Smooth muscle cell (in vitro differentiated cells): Measurements from ENCODE around the gene GABRA4. TPM values are rescaled to one million over a fixed set of nuclear protein-coding genes. Genes with fewer than 3 reads are reported as not detected.

Experiments
- DNase-seq: peaks from one replicate; lab custom pipeline; 2025; ENCODE audit not compliant: unreplicated experiment; lab: John Stamatoyannopoulos, UW
- H2AFZ ChIP-seq: fragments of 200-600 bp; sonication (generic); 2 replicates; pipeline ENCODE4 v1.6.0; 2016; ENCODE audit warnings: antibody characterized with exemption, low read depth, mild to moderate bottlenecking
- H3F3A ChIP-seq: fragments of 200-600 bp; sonication (generic); 2 replicates; pipeline ENCODE4 v1.6.0; 2017; ENCODE audit warnings: antibody characterized with exemption, low read depth
- H3K27ac ChIP-seq: fragments of 200-600 bp; sonication (generic); 2 replicates; pipeline ENCODE4 v1.5.1; 2016; ENCODE audit warnings: low read depth, mild to moderate bottlenecking
- H3K27me3 ChIP-seq: fragments of 200-600 bp; sonication (generic); 2 replicates; pipeline ENCODE4 v1.6.1; 2016; ENCODE audit warnings: low read depth, mild to moderate bottlenecking
- H3K36me3 ChIP-seq: fragments of 200-600 bp; sonication (generic); 2 replicates; pipeline ENCODE4 v1.5.1; 2016; ENCODE audit warnings: low read depth
- H3K4me1 ChIP-seq: fragments of 200-600 bp; sonication (generic); 2 replicates; pipeline ENCODE4 v1.5.1; 2016; ENCODE audit warnings: low read depth
- H3K4me2 ChIP-seq: fragments of 200-600 bp; sonication (generic); 2 replicates; pipeline ENCODE4 v1.6.0; 2016; ENCODE audit warnings: mild to moderate bottlenecking
- H3K4me3 ChIP-seq: fragments of 200-600 bp; sonication (generic); 2 replicates; pipeline ENCODE4 v1.5.1; 2016; ENCODE audit warnings: mild to moderate bottlenecking
- H3K79me2 ChIP-seq: fragments of 200-600 bp; sonication (generic); 2 replicates; pipeline ENCODE4 v1.6.0; 2016; ENCODE audit warnings: low read depth, mild to moderate bottlenecking
- H3K9ac ChIP-seq: fragments of 200-600 bp; sonication (generic); 2 replicates; pipeline ENCODE4 v1.6.0; 2016; ENCODE audit warnings: low read depth
- H3K9me3 ChIP-seq: fragments of 200-600 bp; sonication (generic); replicated peaks from 2 replicates; pipeline ENCODE4 v1.5.1; 2016; ENCODE audit warnings: low read depth
- H4K20me1 ChIP-seq: fragments of 200-600 bp; sonication (generic); 2 replicates; pipeline ENCODE4 v1.6.0; 2016; ENCODE audit warnings: low read depth
- CTCF ChIP-seq: fragments of 200-600 bp; sonication (generic); IDR thresholded peaks from 2 replicates; pipeline ENCODE4 v1.5.1; 2017; ENCODE audit warnings: borderline replicate concordance, mild to moderate bottlenecking, antibody characterized with exemption; ENCODE audit not compliant: insufficient read depth, poor library complexity, severe bottlenecking
- WGBS: methylation state at CpG from one replicate; pipeline ENCODE4 v1.1.7; 2016; ENCODE audit warnings: low lambda C conversion rate; 5-methylcytosine and 5-hydroxymethylcytosine counted together
- polyA plus RNA-seq: library from polyadenylated mRNA; unstranded; fragments of >200 nt; fragmentation: Nextera tagmentation; extraction: Ambion mirVana; gene quantifications from 2 replicates; pipeline ENCODE4 v1.2.1, GENCODE V29; 2016
- total RNA-seq: library from RNA; depleted of rRNA; stranded (reverse); fragments of >200 nt; gene quantifications from 2 replicates; pipeline ENCODE4 v1.2.3, GENCODE V29; 2014

Gene GABRA4
- total and polyA plus RNA-seq, 2 experiments from 2014 or later = not detected

- no peaks in the 10 kb centered on the region for H3K36me3 ChIP-seq
- H3K4me2 ChIP-seq = no peak overlapping the region
- H2AFZ ChIP-seq = no peak overlapping the region
- H3K27ac ChIP-seq = no peak overlapping the region
- H3F3A ChIP-seq = no peaks in the 10 kb centered on the region
- no peak overlapping the region for H3K4me3 ChIP-seq
- no peaks in the 10 kb centered on the region for H3K4me1 ChIP-seq
- WGBS = 55% methylated on average over 1 of the region's 1 CpG
- H3K9ac ChIP-seq = no peak overlapping the region
- no peaks in the 10 kb centered on the region for H3K79me2 ChIP-seq
- H3K27me3 ChIP-seq = no peaks in the 10 kb centered on the region
- H3K9me3 ChIP-seq = no peaks in the 10 kb centered on the region
- no peak for DNase-seq
- no peaks in the 10 kb centered on the region for H4K20me1 ChIP-seq
- no peak for TF ChIP-seq CTCF
Measured at GRCh38 chr4:47017494-47017893, 24.1 kb upstream of the GABRA4 start.

- Histone ChIP-seq H3K9me3 (no peaks in the 10 kb centered on the region), H3K27ac (no peak overlapping the region), H3K79me2 (no peaks in the 10 kb centered on the region), H3K9ac (no peak overlapping the region), H3K4me1 (no peaks in the 10 kb centered on the region), H2AFZ (no peak overlapping the region), H4K20me1 (no peaks in the 10 kb centered on the region), H3F3A (no peaks in the 10 kb centered on the region), H3K36me3 (no peaks in the 10 kb centered on the region), H3K4me2 (no peak overlapping the region), H3K4me3 (no peak overlapping the region), H3K27me3 (no peaks in the 10 kb centered on the region)
- TF ChIP-seq CTCF = no peak
- 94% methylated on average over 4 of the region's 4 CpGs for WGBS
- DNase-seq = no peak
Measured at GRCh38 chr4:47017081-47017480, 23.7 kb upstream of the GABRA4 start.

- Histone ChIP-seq H4K20me1 (no peaks in the 10 kb centered on the region), H2AFZ (no peak overlapping the region), H3K79me2 (no peaks in the 10 kb centered on the region), H3K4me2 (no peak overlapping the region), H3K9me3 (no peaks in the 10 kb centered on the region), H3F3A (no peaks in the 10 kb centered on the region), H3K27ac (no peak overlapping the region), H3K4me1 (no peaks in the 10 kb centered on the region), H3K36me3 (no peaks in the 10 kb centered on the region), H3K9ac (no peak overlapping the region), H3K4me3 (no peak overlapping the region), H3K27me3 (no peaks in the 10 kb centered on the region)
- DNase-seq = no peak
- 87% methylated on average over 3 of the region's 3 CpGs for WGBS
- TF ChIP-seq CTCF = no peak
Measured at GRCh38 chr4:47013373-47013772, 20.0 kb upstream of the GABRA4 start.

GRCh38 chr4:47012676-47013075, 19.3 kb upstream of the GABRA4 start:
- no peak overlapping the region for H3K4me2 ChIP-seq
- no peaks in the 10 kb centered on the region for H3K4me1 ChIP-seq
- no peak overlapping the region for H2AFZ ChIP-seq
- H3K27ac ChIP-seq = no peak overlapping the region
- no peaks in the 10 kb centered on the region for H3F3A ChIP-seq
- no peak for DNase-seq
- H3K4me3 ChIP-seq = no peak overlapping the region
- H3K27me3 ChIP-seq = no peaks in the 10 kb centered on the region
- no peaks in the 10 kb centered on the region for H4K20me1 ChIP-seq
- no peaks in the 10 kb centered on the region for H3K9me3 ChIP-seq
- no peaks in the 10 kb centered on the region for H3K79me2 ChIP-seq
- no peak for TF ChIP-seq CTCF
- H3K9ac ChIP-seq = no peak overlapping the region
- H3K36me3 ChIP-seq = no peaks in the 10 kb centered on the region
